Thyroid gland (tissue), 4 donors: ENCODE measurements around the gene C1QC. TPM values are rescaled to one million over a fixed set of nuclear protein-coding genes. Genes with fewer than 3 reads are reported as not detected.

Experiments used
- DNase-seq, 2 donors: peaks; one replicate each; pipeline ENCODE4 v3.0.0-alpha.2; 2019
- H3K27ac ChIP-seq, 3 donors: fragments of 200-600 bp; sonication (generic); 1 replicate in 2 of 3; 2 replicates in 1 of 3; pipeline ENCODE4 v1.5.1; 2016 to 2019; ENCODE audit warnings: mild to moderate bottlenecking in 1 of 3, moderate library complexity in 1 of 3
- H3K27me3 ChIP-seq: fragments of 200-600 bp; sonication (generic); one replicate; pipeline ENCODE4 v1.5.1; 2019
- H3K36me3 ChIP-seq, 2 donors: fragments of 200-600 bp; sonication (generic); one replicate each; pipeline ENCODE4 v1.5.1; 2016 to 2019
- H3K4me1 ChIP-seq, 2 donors: fragments of 200-600 bp; sonication (generic); one replicate each; pipeline ENCODE4 v1.5.1; 2017 to 2019
- H3K4me3 ChIP-seq, 3 donors: fragments of 200-600 bp; sonication (generic); replicated peaks in 1 of 3; 1 replicate in 2 of 3; 2 replicates in 1 of 3; pipeline ENCODE4 v1.5.1; 2016; ENCODE audit warnings: mild to moderate bottlenecking in 1 of 3
- H3K9me3 ChIP-seq: fragments of 200-600 bp; sonication (generic); one replicate; pipeline ENCODE4 v1.5.1; 2017
- CTCF ChIP-seq, 6 experiments: fragments of 200-600 bp in 3 of 6; fragments of 450-650 bp in 3 of 6; sonication (generic) in 3 of 6; IDR thresholded peaks; one replicate each; pipeline ENCODE4 v1.5.1; 2016 to 2019; ENCODE audit warnings: antibody characterized with exemption in 6 of 6, mild to moderate bottlenecking in 2 of 6, inconsistent platforms in 1 of 6, moderate library complexity in 1 of 6
- POLR2A ChIP-seq, 2 donors: fragments of 450-650 bp; IDR thresholded peaks; one replicate each; pipeline ENCODE4 v1.6.1; 2017; ENCODE audit warnings: antibody characterized with exemption in 2 of 2, mild to moderate bottlenecking in 2 of 2, moderate library complexity in 1 of 2
- WGBS, 2 donors: methylation state at CpG; one replicate each; pipeline ENCODE4 v1.1.5; 2017; 5-methylcytosine and 5-hydroxymethylcytosine counted together
- intact Hi-C: fragments of 100-400 bp; cut with DNase I; formaldehyde crosslinking; loops from one replicate; pipeline ENCODE4 v1.15.1; 2023
- total RNA-seq, 4 donors: library from RNA; depleted of rRNA; stranded (reverse); fragments of >200 nt; gene quantifications; one replicate each; pipeline ENCODE4 v1.2.3, GENCODE V29; 2016

The C1QC gene
- 100 to 1,000 TPM in 1 of 4 donors, 10 to 100 TPM in 3; 36.0 to 111 (median 69.5) TPM for total RNA-seq

GRCh38 chr1:22643381-22643780, at the start of gene C1QC:
Gene C1QC, plus strand, starts transcription at chr1:22643633. Its CDS starts 391 bp downstream, at chr1:22644024.
- 73 to 74% methylated on average over 8 of the region's 8 CpGs for WGBS, 2 donors
- Histone ChIP-seq H3K27me3 (no peaks in the 10 kb centered on the region), H3K4me3 (no peak within 1 kb of the TSS), H3K9me3 (no peaks in the 10 kb centered on the region), H3K27ac (no peak within 1 kb of the TSS), H3K36me3 (no peaks in the 10 kb centered on the region), H3K4me1 (peaks cover 0 to 4% of the 10 kb centered on the region in 2 donors)
- intact Hi-C loops, result loop anchor here (10.0 kb wide), 3 partner anchors 509 to 639 kb away; partner anchors contain the start of gene CELA3A
- DNase-seq, result peak in 1 of 2 donors; percentile 19
- TF ChIP-seq POLR2A (IDR thresholded peaks at IDR 0.05), result no peak

- Histone ChIP-seq H3K4me1 (no peaks in the 10 kb centered on the region), H3K36me3 (no peaks in the 10 kb centered on the region), H3K27me3 (no peaks in the 10 kb centered on the region), H3K4me3 (no peak overlapping the region), H3K27ac (no peak overlapping the region), H3K9me3 (no peaks in the 10 kb centered on the region)
- DNase-seq, result no peak
- intact Hi-C loops, result no loop called here
- 73 to 81% methylated on average over 10 of the region's 10 CpGs for WGBS, 2 donors
- TF ChIP-seq CTCF (IDR thresholded peaks at IDR 0.05) (no peak), POLR2A (IDR thresholded peaks at IDR 0.05) (no peak)
Measured at GRCh38 chr1:22594396-22594795, 49.0 kb upstream of the C1QC start.

- Histone ChIP-seq H3K9me3 (no peaks in the 10 kb centered on the region), H3K36me3 (no peaks in the 10 kb centered on the region), H3K27me3 (no peaks in the 10 kb centered on the region), H3K27ac (no peak overlapping the region), H3K4me1 (no peaks in the 10 kb centered on the region), H3K4me3 (no peak overlapping the region)
- intact Hi-C loops, result no loop called here
- no peak for DNase-seq
- 80 to 86% methylated on average over 4 to 7 of the region's 7 CpGs for WGBS, 2 donors
- no peak for TF ChIP-seq POLR2A (IDR thresholded peaks at IDR 0.05)
- no peak for TF ChIP-seq CTCF (IDR thresholded peaks at IDR 0.05)
Measured at GRCh38 chr1:22595108-22595507, 48.3 kb upstream of the C1QC start.

- intact Hi-C loops, result no loop called here
- peaks cover 0 to 3% of the 10 kb centered on the region in 2 donors for H3K4me1 ChIP-seq
- H3K4me3 ChIP-seq, result no peak overlapping the region
- 79 to 86% methylated on average over 20 to 27 of the region's 30 CpGs for WGBS, 2 donors
- no peak for DNase-seq
- H3K27me3 ChIP-seq, result no peaks in the 10 kb centered on the region
- no peaks in the 10 kb centered on the region for H3K36me3 ChIP-seq
- no peak overlapping the region for H3K27ac ChIP-seq
- TF ChIP-seq POLR2A (IDR thresholded peaks at IDR 0.05) (no peak), CTCF (IDR thresholded peaks at IDR 0.05) (no peak)
- H3K9me3 ChIP-seq, result no peaks in the 10 kb centered on the region
Measured at GRCh38 chr1:22597301-22597965, 46.0 kb upstream of the C1QC start.

- TF ChIP-seq POLR2A (IDR thresholded peaks at IDR 0.05), result no peak
- TF ChIP-seq CTCF (IDR thresholded peaks at IDR 0.05), result no peak
- Histone ChIP-seq H3K4me1 (peaks cover 0 to 3% of the 10 kb centered on the region in 2 donors), H3K27me3 (no peaks in the 10 kb centered on the region), H3K4me3 (no peak overlapping the region), H3K27ac (no peak overlapping the region), H3K36me3 (no peaks in the 10 kb centered on the region), H3K9me3 (no peaks in the 10 kb centered on the region)
- DNase-seq, result no peak
- WGBS, 2 donors, result 90 to 93% methylated on average over 3 of the region's 8 CpGs
- intact Hi-C loops, result no loop called here
Measured at GRCh38 chr1:22597996-22598395, 45.4 kb upstream of the C1QC start.
